Liver (tissue), 3 donors: Measurements from ENCODE around the gene NIPAL3.

ENCODE experiments used
- ATF3 ChIP-seq: IDR thresholded peaks from 2 replicates; pipeline ENCODE4 v1.6.1; 2016; ENCODE audit warnings: antibody characterized with exemption
- RXRA ChIP-seq, 2 donors: IDR thresholded peaks; 2 replicates each; pipeline ENCODE4 v1.6.1; 2017 to 2018; ENCODE audit warnings: antibody characterized with exemption in 2 of 2, mild to moderate bottlenecking in 1 of 2
- YY1 ChIP-seq: IDR thresholded peaks from 2 replicates; pipeline ENCODE4 v1.6.1; 2016; ENCODE audit warnings: antibody characterized with exemption, mild to moderate bottlenecking
- TF ChIP-seq, protein P1 (sequence below): fragments of 150-350 bp; IDR thresholded peaks from 2 replicates; pipeline ENCODE4 v1.5.1; 2017; ENCODE audit warnings: improper control_type of control experiment, low read depth, low read length; ENCODE audit not compliant: missing input control
- donor health status: healthy.
- donor health status: healthy.

DNA sequence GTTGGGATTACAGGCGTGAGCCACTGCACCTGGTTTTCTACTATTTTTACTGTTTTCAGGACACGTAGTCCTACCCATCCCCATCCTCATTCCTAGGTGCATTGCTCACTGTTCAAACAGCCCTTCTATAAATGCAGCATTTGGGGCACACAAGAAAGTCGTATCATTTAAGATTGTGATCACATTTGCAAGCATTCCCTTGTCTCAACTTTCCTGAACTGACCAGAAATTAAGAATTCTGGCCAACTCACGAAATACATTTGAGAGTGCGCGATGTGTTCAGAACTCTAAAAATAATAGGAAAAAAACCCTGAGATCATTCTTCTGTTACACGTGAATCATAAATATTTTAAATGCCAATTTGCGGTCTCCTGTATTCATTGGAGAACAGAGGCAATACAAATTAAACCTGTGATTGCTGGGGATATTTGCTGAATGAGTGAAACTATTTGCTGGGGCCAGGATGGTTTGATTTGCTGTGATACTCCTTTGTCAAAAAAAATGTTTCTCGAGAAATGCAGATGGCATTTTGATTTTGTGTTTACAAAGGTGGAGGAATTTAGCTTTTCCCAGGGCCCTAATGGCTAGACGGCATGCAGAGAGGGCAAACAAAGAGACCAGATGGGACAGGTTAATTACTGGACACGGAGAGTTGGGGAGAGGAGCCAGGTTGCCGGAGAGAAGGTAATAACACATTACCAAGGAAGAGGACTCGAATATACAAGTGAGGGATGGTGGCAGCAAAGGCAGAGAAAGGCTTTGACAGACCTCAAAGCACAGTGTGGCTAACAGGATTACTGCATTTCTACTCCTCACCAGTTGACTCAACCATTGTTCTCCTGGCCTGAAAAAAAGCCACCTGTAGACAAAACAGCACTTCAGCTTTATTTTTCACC, 40.5 kb upstream of the NIPAL3 start:
- TF ChIP-seq, protein P1, sequence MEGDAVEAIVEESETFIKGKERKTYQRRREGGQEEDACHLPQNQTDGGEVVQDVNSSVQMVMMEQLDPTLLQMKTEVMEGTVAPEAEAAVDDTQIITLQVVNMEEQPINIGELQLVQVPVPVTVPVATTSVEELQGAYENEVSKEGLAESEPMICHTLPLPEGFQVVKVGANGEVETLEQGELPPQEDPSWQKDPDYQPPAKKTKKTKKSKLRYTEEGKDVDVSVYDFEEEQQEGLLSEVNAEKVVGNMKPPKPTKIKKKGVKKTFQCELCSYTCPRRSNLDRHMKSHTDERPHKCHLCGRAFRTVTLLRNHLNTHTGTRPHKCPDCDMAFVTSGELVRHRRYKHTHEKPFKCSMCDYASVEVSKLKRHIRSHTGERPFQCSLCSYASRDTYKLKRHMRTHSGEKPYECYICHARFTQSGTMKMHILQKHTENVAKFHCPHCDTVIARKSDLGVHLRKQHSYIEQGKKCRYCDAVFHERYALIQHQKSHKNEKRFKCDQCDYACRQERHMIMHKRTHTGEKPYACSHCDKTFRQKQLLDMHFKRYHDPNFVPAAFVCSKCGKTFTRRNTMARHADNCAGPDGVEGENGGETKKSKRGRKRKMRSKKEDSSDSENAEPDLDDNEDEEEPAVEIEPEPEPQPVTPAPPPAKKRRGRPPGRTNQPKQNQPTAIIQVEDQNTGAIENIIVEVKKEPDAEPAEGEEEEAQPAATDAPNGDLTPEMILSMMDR, result no peak
- TF ChIP-seq YY1 (no peak), ATF3 (no peak), RXRA (IDR thresholded peaks at IDR 0.05) (no peak)
